GM18909 (cell line): Measurements from ENCODE around the gene PARK7.
"Not testable (repeated sequence)": the region's sequence is repeated elsewhere in the genome, so short reads cannot be mapped to it uniquely, and the experiment has no call there.

Source experiments
- ATAC-seq: cut with Tn5 transposase; IDR thresholded peaks from one replicate; pipeline ENCODE4 v1.9.1; 2021; ENCODE audit warnings: mild to moderate bottlenecking; ENCODE audit not compliant: unreplicated experiment, poor library complexity

PARK7 gene

GRCh38 chr1:7961216-7962013 lies at the start of gene PARK7:
TSS of gene PARK7 (plus strand) at chr1:7961711. CDS start at chr1:7962786, 1,075 bp downstream.
- ATAC-seq = peak; percentile 93

GRCh38 chr1:7912145-7912544 lies 49.4 kb upstream of the PARK7 start:
- ATAC-seq = no peak

GRCh38 chr1:7912743-7913557 lies 48.6 kb upstream of the PARK7 start:
- no peak for ATAC-seq

- no peak for ATAC-seq
These were observed 45.5 kb upstream of the PARK7 start for GRCh38 chr1:7915826-7916500.

GRCh38 chr1:7916501-7916830 lies 45.0 kb upstream of the PARK7 start:
- no peak for ATAC-seq

- not testable (repeated sequence) for ATAC-seq
These were observed 43.5 kb upstream of the PARK7 start for GRCh38 chr1:7917971-7918370.

- no peak for ATAC-seq
These were observed 41.6 kb upstream of the PARK7 start for GRCh38 chr1:7919880-7920279.

- no peak for ATAC-seq
These were observed 39.7 kb upstream of the PARK7 start for GRCh38 chr1:7921796-7922195.

- ATAC-seq = no peak
These were observed 39.2 kb upstream of the PARK7 start for GRCh38 chr1:7922301-7922700.

- not testable (repeated sequence) for ATAC-seq
These were observed 34.5 kb upstream of the PARK7 start for GRCh38 chr1:7927061-7927460.

GRCh38 chr1:7928247-7928646 lies 33.3 kb upstream of the PARK7 start:
- ATAC-seq = no peak

- ATAC-seq = no peak
These were observed 31.9 kb upstream of the PARK7 start for GRCh38 chr1:7929637-7930036.

GRCh38 chr1:7930645-7931445 lies 30.7 kb upstream of the PARK7 start:
- no peak for ATAC-seq

GRCh38 chr1:7931446-7931812 lies 30.1 kb upstream of the PARK7 start:
- ATAC-seq = no peak

- no peak for ATAC-seq
These were observed 28.9 kb upstream of the PARK7 start for GRCh38 chr1:7932524-7933138.

GRCh38 chr1:7938070-7938469 lies 23.4 kb upstream of the PARK7 start:
- no peak for ATAC-seq

- ATAC-seq = no peak
These were observed 21.5 kb upstream of the PARK7 start for GRCh38 chr1:7940034-7940433.

GRCh38 chr1:7940745-7941436 lies 20.6 kb upstream of the PARK7 start, which contains the start of gene TNFRSF9:
TSS of gene TNFRSF9 (minus strand) at chr1:7940839. CDS start at chr1:7939994, 845 bp downstream.
- no peak for ATAC-seq

GRCh38 chr1:7941437-7941793 lies 20.1 kb upstream of the PARK7 start:
- no peak for ATAC-seq
